Measurements from ENCODE around the gene PARS2.

The PARS2 gene

DNA sequence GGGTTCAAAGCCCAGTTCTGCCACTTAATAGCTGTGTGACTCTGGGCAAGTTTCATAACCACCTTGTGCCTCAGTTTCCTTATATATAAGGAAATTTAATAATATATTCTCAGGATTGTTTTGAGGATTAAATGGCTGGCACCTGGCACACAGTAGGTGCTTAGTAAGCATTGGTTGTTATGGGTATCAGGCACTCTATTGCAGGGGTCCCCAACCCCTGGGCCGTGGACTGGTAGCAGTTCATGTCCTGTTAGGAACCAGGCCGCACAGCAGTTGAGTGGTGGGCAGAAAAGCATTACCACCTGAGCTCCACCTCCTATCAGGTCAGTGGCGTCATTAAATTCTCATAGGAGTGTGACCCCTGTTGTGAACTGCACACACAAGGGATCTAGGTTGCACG is 18.5 kb downstream of the PARS2 start:
- Histone ChIP-seq H3K4me3 (no peak overlapping the region), H3K27ac (no peak overlapping the region)

GRCh38 chr1:54745274-54745673 is 19.0 kb downstream of the PARS2 start:
- H3K27ac ChIP-seq, result no peak overlapping the region
- no peak overlapping the region for H3K4me3 ChIP-seq

DNA sequence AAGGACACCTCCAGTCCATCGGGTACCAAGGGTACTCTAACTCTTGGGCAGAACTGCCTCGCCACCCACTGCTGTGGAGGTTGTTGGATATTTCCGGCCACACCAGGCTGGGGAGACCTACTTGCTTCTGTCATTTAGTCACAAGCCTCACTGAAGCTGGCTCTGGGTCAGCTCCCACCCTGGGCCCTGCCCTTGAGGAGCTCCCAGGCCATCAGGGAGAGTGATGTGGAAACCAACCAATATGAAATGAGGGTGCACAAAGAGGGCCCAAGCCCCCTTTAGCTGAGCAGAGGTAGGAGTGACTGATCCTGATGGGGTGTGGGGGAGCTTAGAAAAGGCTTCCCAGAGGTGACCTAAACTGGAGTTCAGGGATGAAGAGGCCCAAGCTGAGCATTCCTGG is 19.6 kb downstream of the PARS2 start:
- no peak overlapping the region for H3K27ac ChIP-seq
- H3K4me3 ChIP-seq, result no peak overlapping the region

DNA sequence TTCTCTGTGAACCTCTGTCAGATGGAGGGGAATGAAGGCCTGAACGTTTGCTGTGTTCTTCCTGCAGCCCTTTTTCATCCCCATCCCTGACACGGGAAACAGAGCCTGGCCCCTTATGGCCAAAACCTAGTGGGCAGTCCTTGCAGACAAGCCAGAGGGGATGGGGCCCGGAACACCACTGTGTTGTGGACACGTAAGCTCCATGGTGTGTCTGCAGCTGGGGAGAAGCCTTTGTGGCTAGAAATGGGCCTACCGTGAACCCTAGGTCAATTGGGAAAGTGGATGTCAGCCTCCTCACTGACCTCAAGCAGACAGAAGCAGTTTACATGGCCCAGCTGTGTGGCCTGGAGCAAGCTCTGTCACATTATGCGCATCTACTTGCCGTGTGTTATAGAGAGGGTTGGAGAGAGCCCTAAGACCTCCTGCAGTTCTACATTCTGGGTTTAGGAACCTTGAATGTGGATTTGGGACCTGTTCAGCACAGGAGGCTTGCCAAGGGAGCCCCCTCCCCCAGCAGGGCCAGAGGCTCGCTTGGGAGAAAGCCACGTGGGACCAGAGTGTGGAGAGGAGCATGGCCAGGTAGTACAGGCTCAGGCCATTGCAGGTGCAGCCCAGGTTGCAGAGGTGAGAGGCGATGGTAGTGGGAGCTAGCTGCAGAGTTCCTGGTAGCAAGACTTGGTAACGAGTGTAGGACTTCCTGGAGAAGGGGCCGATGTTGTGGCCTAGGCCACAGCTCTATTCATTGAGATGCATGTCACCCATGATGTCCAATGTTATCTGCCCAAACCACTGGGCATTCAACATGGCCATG is 20.7 kb downstream of the PARS2 start:
- H3K27ac ChIP-seq, result no peak overlapping the region
- no peak overlapping the region for H3K4me3 ChIP-seq

DNA sequence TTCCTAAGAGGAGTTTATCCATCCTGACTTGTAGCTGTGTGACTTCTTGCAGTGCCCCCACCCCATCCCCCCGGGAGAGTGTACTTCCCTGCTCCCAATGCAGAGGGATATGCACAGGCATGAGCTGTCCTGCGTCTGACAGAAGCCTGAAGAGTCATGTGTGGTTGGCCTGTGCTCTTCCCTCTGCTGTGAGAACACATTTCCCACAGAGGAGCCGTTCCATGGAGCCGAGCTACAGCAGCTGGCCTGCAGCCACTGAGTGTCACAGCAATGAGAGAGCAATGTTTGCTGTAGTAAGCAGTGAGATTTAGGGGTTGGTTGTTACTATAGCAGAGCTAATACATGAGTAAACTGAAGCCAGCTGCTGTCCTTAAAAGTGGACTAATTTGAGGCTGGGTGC is 22.0 kb downstream of the PARS2 start:
- Histone ChIP-seq H3K27ac (no peak overlapping the region), H3K4me3 (no peak overlapping the region)

- no peak overlapping the region for H3K4me3 ChIP-seq
- H3K27ac ChIP-seq, result no peak overlapping the region
Observed at GRCh38 chr1:54741531-54741930, 22.8 kb downstream of the PARS2 start.

GRCh38 chr1:54738244-54738643 is 26.1 kb downstream of the PARS2 start:
- Histone ChIP-seq H3K4me3 (no peak overlapping the region), H3K27ac (no peak overlapping the region)

DNA sequence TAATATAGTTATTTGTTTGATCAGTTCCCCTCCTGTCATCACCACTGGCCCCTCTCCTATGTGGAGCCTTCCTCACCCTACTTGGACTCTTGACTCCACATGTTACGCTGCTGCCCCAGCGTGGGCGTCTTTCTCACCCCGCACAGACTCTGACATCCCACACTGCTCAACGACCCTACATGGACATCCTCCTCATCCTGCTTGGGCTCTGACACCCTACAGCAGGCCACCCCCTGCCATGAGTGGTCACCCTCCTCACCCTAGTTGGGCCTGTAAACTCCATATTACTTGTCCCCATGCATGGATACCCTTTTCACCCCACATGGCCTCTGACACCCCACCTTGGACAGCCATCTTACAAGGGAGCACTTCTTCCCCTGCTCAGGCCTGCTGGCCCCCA is 27.6 kb downstream of the PARS2 start:
- H3K27ac ChIP-seq, result no peak overlapping the region
- H3K4me3 ChIP-seq, result no peak overlapping the region

DNA sequence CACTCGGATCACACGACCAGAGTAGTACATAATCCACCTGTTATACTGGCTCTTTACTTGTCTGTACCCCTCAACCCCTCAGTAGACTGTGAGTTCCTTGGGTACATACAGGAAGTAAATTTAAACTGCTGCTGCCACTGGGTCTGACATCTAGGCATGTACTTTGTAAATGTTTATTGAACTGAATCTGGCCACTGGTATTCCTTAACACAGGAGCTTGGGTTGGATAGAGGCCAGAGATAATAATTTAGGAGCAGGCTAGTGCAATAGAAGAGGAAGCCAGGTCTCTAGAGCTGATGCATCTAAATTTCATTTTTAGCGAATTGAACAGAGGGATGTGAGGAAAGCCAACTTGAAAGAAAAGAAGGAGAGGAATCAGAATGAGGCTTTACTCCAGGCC is 36.3 kb downstream of the PARS2 start:
- H3K27ac ChIP-seq, result no peak overlapping the region

GRCh38 chr1:54724771-54725170 is 39.6 kb downstream of the PARS2 start:
- H3K27ac ChIP-seq, result no peak overlapping the region
- H3K4me3 ChIP-seq, result no peak overlapping the region

More for the DNA sequence above, 36.3 kb downstream of the PARS2 start:
- no peak overlapping the region for H3K4me3 ChIP-seq

GRCh38 chr1:54723985-54724384 is 40.3 kb downstream of the PARS2 start:
- Histone ChIP-seq H3K27ac (no peak overlapping the region), H3K4me3 (no peak overlapping the region)

DNA sequence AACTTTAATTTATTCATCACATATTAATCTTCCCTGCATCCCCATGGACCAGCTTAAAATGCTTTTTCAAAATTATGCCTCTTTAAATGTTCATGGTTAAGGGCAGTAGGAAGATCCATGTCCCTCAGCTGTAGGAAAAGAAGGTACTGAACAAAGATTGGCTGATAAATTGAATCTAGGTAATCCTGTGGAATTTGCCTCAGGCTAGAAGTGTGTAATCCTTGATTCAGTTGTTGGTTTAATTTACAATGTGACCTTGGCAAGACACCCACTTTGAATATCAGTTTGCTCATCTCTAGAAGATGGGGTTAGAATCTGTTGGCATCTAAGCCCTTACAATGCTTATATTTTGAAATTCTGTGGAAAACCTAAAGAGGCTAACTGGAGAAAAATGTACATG is 42.6 kb downstream of the PARS2 start:
- Histone ChIP-seq H3K4me3 (no peak overlapping the region), H3K27ac (no peak overlapping the region)

- Histone ChIP-seq H3K4me3 (peak overlapping the region; percentile 57 to 97 (median 80)), H3K27ac (peak overlapping the region in 20 of 21 experiments; percentile 57 to 92 (median 85))
Observed at GRCh38 chr1:54716299-54717047, 47.9 kb downstream of the PARS2 start.

DNA sequence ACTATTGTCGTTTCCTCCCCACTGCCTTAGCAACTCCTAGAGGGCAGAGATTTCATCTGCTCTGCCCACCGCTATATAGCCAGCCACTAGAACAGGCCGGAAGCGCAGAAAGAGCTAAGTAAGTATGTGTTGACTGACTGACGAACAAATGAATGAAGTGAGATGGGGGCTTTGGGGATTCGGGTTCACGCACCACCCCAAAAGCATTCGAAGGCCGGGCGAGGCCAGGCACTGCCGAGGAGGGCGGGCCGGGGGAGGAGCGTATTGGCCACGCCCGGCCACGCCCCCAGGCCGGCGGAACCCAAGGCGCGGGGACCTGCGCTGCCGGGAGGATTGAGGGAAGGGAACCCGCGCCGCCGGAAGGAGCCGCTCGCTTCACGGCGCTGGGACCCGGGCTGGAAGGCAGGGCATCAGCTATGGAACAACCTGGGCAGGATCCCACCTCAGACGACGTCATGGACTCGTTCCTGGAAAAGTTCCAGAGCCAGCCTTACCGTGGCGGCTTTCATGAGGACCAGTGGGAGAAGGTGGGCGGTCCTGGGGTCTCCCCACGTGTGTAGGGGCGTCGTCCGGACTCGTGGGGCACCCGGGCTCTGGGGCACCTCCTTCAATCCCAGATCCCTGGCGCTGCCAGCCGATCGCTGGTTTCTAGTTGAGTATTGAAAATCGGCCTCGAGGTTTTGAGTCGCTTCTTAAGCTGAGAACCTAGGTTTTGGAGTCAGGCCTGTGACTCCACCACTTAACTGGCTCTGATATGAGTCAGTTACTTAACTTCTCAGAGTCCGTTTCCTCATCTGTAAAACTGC is 48.6 kb downstream of the PARS2 start, which contains the start of gene TTC4:
TSS of gene TTC4 (plus strand) at position 369 of the 806 bp plus-strand sequence. CDS start at position 417, 48 bp downstream.
- Histone ChIP-seq H3K4me3 (peak within 1 kb of the TSS; percentile 57 to 97 (median 80)), H3K27ac (peak within 1 kb of the TSS in 20 of 21 experiments; percentile 57 to 92 (median 85))

DNA sequence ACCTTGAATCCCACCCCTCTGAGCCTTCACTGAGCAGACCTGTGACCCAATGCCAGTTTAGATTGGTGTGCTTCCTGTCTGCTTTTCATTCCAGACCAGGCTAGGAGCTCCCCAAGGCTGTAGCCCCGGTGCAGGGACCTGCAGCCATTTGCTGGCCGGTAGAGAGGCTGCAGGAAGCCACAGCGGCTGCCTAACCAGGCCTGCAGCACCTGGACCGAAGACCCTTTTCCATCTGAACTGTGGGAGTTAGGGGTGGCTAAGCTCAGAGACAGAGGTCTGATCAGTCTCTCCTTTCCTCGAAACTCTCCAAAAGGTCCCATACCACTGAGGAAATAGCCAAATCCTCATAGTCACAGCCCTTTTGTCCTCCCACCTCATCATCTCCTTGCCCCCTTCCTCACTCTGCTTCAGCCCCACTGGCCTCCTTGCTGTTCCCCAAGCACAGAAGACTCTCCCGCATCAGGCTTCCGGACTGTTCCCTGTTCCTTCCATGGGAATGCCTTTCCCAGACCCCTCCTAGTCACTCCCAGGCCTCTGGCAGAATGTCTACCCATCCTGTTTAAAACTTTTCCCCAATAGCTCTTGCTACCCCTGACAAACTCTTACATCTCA is 49.3 kb downstream of the PARS2 start:
- H3K27ac ChIP-seq, result peak overlapping the region in 18 of 21 experiments; percentile 67 to 92 (median 86)
- H3K4me3 ChIP-seq, result peak overlapping the region; percentile 57 to 97 (median 80)

- Histone ChIP-seq H3K4me3 (no peak overlapping the region), H3K27ac (no peak overlapping the region)
Observed at GRCh38 chr1:54711536-54711935, 52.8 kb downstream of the PARS2 start.

GRCh38 chr1:54710841-54711240 is 53.5 kb downstream of the PARS2 start:
- Histone ChIP-seq H3K4me3 (no peak overlapping the region), H3K27ac (no peak overlapping the region)

- no peak overlapping the region for H3K4me3 ChIP-seq
Observed at GRCh38 chr1:54710434-54710833, 53.9 kb downstream of the PARS2 start.

GRCh38 chr1:54709547-54710292 is 54.6 kb downstream of the PARS2 start:
- no peak overlapping the region for H3K4me3 ChIP-seq
- no peak overlapping the region for H3K27ac ChIP-seq

More at GRCh38 chr1:54710434-54710833, 53.9 kb downstream of the PARS2 start:
- no peak overlapping the region for H3K27ac ChIP-seq
